HG03095 (cell line): ENCODE data around the gene THTPA.
"Not testable (repeated sequence)": the region's sequence is repeated elsewhere in the genome, so short reads cannot be mapped to it uniquely, and the experiment has no call there.

Source experiments
- ATAC-seq: cut with Tn5 transposase; IDR thresholded peaks from one replicate; pipeline ENCODE4 v1.9.1; 2021; ENCODE audit warnings: moderate library complexity; ENCODE audit not compliant: unreplicated experiment

Gene THTPA

GRCh38 chr14:23533652-23534435, 22.2 kb upstream of the THTPA start:
- ATAC-seq, result no peak

DNA sequence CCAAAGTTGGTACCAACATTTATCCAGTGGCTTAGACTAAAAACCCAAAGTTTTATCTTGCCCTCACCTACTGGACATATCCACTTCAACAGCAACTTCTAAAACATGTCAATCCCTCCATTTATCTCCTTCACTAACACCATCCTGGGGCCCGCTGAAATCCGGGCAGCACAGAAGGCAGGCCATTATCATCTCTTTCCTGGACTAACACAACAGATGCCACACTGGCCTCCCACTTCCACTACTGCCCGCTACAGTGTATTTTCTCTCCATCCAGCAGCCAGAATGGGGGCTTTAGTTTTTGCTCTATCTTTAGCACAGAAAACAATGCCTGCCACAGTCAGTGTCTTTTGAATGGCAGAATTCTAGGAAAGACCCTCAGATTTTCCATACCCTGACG, 20.1 kb upstream of the THTPA start:
- no peak for ATAC-seq

GRCh38 chr14:23536494-23536893, 19.6 kb upstream of the THTPA start:
- no peak for ATAC-seq

- not testable (repeated sequence) for ATAC-seq
Measured at GRCh38 chr14:23536906-23537305, 19.2 kb upstream of the THTPA start.

- no peak for ATAC-seq
Measured at GRCh38 chr14:23537351-23538049, 18.6 kb upstream of the THTPA start.

GRCh38 chr14:23538050-23538718, 17.9 kb upstream of the THTPA start:
- ATAC-seq, result no peak

DNA sequence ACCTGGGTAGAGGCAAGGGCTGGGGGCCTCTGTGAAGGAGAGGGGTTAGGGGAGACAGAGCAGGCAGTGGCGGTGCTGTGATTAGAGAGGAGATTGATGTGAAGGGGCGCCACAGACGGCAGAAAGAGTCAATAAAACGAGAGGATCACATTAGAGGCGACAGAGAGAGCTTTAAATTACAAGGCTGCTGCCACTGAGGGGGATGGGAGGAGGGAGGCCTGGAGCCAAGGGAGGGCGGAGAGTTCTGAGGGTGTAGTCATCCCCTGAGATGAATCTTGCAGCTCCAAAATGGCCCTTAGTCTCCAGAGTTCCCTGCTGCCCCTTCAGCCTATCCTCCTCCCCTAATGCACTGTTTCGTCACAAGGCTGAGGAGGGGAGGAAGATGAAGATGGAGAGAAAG, 17.3 kb upstream of the THTPA start:
- ATAC-seq, result no peak

GRCh38 chr14:23539248-23540140, 16.6 kb upstream of the THTPA start:
- no peak for ATAC-seq

GRCh38 chr14:23540141-23540469, 16.0 kb upstream of the THTPA start:
- ATAC-seq, result no peak

DNA sequence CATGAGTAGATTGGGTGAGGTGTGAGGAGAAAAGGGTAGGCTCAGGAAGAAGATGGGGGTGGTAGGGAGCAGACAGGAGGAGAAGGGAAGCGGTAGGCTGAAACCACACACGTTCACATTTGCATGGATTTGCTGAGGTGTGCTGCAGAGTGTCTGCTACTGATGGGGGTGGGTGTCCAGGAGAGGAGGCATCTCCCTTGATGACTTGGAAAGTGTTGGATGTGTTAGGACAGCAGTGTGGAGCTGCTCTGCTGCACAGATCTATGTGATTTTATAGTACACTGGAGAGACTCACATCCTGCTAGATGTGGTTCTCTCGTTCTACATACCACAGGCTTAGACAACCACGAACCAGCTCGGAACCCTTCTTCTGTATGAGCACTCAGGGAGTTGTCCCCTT, 13.8 kb upstream of the THTPA start:
- no peak for ATAC-seq

DNA sequence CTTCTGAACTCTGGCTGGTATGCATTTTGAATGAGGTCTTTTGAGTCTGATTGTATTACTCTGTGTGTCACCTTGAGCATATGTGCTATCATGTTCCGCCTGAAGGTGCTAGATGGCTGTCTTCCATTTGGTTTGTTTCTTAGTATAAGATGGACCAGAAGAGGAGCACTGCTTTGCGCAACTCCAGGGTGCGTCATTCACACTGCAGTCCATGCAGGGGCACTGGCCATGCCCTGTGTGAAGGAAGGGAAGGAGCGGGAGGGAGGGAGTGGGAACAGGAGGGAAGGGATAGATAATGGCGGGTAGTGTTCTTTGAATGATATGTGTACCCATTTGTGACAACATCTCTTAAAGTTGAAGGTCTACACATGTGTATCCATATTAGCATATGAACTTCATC, 12.7 kb upstream of the THTPA start:
- ATAC-seq, result no peak

GRCh38 chr14:23544511-23545447, 11.3 kb upstream of the THTPA start:
- ATAC-seq, result no peak

- ATAC-seq, result no peak
Measured at GRCh38 chr14:23545740-23546365, 10.2 kb upstream of the THTPA start.

DNA sequence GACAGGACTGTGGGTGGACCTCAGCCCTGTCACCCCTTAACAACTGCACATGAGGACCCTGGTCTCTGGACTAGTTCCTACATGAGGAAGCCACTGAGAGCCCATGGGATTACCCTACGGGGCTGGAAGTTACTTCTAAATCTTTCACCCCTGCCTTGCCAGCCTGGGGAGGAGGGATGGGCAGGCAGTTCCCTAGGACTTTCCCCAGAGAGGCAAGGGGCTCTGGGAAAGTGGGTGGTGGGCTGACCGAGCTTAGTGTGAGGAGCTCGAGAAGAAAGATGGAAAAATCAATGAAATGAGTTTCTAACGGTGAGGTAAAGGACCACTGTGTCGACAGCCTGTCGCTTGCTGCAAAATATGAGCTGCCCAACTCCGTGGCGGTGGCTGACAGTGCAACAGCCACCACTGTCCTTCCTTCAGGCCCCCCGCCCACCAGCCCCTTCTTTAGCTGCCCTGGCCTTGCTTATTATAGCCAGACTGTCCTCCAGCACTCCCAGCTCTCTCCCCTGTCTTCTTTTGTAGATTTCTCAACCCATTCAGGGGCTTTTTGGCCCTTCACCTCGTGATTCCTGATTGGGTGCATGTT, 9.5 kb upstream of the THTPA start:
- no peak for ATAC-seq

- no peak for ATAC-seq
Measured at GRCh38 chr14:23547924-23548323, 8.1 kb upstream of the THTPA start.

DNA sequence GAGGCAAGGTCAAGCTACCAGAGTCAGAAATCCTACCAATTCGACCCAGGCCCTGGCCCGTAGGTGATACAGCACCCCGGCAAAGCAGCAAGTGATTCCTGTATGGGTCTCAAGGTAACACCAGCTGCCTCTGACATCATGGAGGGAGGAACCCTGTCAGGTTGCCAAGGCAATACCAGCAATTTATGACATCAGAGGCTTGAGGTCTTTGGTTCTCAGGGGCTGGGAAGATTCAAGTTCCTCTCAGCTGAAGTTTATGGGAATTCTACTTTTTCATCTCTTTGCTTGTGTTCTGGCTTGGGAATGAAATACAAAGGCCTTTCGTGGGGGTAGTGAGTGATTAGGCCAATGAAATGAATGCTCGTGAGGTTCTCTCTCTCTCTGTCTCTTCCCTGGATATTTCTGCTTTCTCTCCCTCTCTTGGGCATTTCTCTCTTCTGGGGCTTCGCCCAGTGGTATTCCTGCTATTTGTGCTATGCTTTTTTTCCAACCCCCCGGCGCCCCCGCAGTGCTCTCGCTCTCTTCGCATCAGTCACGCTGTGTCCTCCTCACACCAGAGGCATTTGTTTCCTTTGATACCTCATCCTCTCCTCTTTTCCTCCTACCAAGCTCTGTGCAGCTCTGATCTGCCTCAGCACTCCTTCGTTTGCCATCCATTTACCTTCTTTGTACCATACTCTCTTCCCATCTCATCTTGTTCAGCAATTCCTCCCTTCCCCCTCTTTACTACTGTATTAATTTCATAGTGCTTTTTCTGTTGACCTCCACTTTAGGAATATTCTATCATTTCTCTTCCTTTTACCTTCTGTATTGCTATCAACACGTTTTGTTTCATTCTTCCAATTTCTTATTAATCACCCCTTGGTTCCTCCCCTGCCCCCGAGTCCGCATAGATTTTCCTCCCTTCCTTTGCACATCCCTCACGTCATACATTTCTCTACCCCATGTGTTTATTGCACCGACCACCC, 7.4 kb upstream of the THTPA start:
- ATAC-seq, result no peak

- ATAC-seq, result no peak
Measured at GRCh38 chr14:23550131-23550811, 5.8 kb upstream of the THTPA start.
